Stomach smooth muscle (tissue), 2 donors: ENCODE measurements around the gene ALX4.

Source experiments
- H3K27ac ChIP-seq: one replicate; pipeline ENCODE4 v1.7.0; 2013; ENCODE audit warnings: mild to moderate bottlenecking, low read length, inconsistent platforms
- H3K27me3 ChIP-seq, 2 donors: one replicate each; pipeline ENCODE4 v1.7.0; 2013; ENCODE audit warnings: low read length in 2 of 2; ENCODE audit not compliant: insufficient read depth in 2 of 2, control insufficient read depth in 1 of 2
- H3K36me3 ChIP-seq, 2 donors: one replicate each; pipeline ENCODE4 v1.7.0; 2013; ENCODE audit warnings: low read length in 2 of 2; ENCODE audit not compliant: control insufficient read depth in 2 of 2, insufficient read depth in 2 of 2
- H3K4me1 ChIP-seq: one replicate; pipeline ENCODE4 v1.7.0; 2013; ENCODE audit warnings: low read length; ENCODE audit not compliant: control insufficient read depth, insufficient read depth
- H3K4me3 ChIP-seq, 2 donors: one replicate each; pipeline ENCODE4 v1.7.0; 2013; ENCODE audit warnings: low read length in 2 of 2
- H3K9ac ChIP-seq, 2 donors: one replicate each; pipeline ENCODE4 v1.7.0; 2013; ENCODE audit warnings: low read length in 2 of 2, mild to moderate bottlenecking in 1 of 2
- H3K9me3 ChIP-seq, 2 donors: one replicate each; pipeline ENCODE4 v1.7.0; 2013; ENCODE audit warnings: low read length in 2 of 2; ENCODE audit not compliant: control insufficient read depth in 2 of 2
- donor health status: healthy.
- donor health status: Pancreatic carcinoma.

The ALX4 gene

GRCh38 chr11:44275241-44275640, 34.7 kb downstream of the ALX4 start:
- Histone ChIP-seq H3K4me1 (peaks cover 2% of the 10 kb centered on the region), H3K9me3 (no peaks in the 10 kb centered on the region), H3K27ac (no peak overlapping the region), H3K36me3 (no peaks in the 10 kb centered on the region), H3K9ac (no peak overlapping the region), H3K27me3 (no peaks in the 10 kb centered on the region), H3K4me3 (no peak overlapping the region)

- no peaks in the 10 kb centered on the region for H3K27me3 ChIP-seq
- no peak overlapping the region for H3K27ac ChIP-seq
- no peak overlapping the region for H3K4me3 ChIP-seq
- no peak overlapping the region for H3K9ac ChIP-seq
- H3K4me1 ChIP-seq: peaks cover 2% of the 10 kb centered on the region
- H3K36me3 ChIP-seq: no peaks in the 10 kb centered on the region
- no peaks in the 10 kb centered on the region for H3K9me3 ChIP-seq
Measured at GRCh38 chr11:44274404-44274803, 35.5 kb downstream of the ALX4 start.

GRCh38 chr11:44271286-44271685, 38.7 kb downstream of the ALX4 start:
- no peak overlapping the region for H3K27ac ChIP-seq
- no peak overlapping the region for H3K4me3 ChIP-seq
- no peaks in the 10 kb centered on the region for H3K9me3 ChIP-seq
- no peaks in the 10 kb centered on the region for H3K4me1 ChIP-seq
- H3K27me3 ChIP-seq: no peaks in the 10 kb centered on the region
- H3K36me3 ChIP-seq: no peaks in the 10 kb centered on the region
- H3K9ac ChIP-seq: no peak overlapping the region

DNA sequence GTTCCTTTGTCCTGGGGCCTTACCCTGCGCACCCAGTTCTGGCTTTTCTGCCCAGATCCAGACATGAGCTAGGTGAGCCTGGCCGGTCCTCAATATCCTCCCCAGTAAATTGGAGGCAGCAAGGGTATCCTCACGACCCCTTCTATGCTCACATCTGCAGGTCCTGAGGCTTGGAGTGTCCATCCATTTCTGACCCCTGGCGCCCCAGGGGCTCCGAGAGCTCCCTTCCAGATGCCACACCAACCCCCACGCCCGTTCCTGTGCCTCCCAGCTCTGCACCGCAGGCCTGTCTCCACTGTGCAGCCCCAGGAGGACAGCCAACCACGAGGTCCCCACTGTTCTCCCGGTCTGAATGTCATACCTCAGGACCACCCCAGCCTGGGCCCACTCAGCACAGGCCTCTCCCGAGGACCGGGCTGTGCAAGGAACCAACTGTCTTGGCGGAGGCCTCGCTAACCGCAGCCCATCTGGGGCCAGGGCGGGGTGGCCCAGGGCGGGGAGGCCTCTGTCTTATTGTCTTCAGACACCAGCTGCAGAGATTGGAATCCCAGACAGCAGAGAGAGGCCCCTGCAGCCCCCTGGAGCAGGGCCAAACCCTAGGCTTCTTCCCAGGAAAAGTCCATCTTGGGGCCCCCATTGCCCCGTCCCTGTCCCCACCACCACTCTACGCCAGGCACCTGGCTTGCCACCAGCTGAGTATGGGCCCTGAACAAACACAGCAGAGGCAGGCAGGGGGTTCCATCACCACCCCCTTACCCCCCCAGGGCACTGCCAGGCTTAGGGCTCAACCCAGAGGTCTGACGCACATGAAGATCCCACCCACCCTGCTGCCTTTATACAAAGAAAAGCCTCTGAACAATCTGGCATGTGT, 39.3 kb downstream of the ALX4 start:
- H3K36me3 ChIP-seq: no peaks in the 10 kb centered on the region
- H3K27ac ChIP-seq: no peak overlapping the region
- no peak overlapping the region for H3K9ac ChIP-seq
- H3K4me1 ChIP-seq: no peaks in the 10 kb centered on the region
- no peaks in the 10 kb centered on the region for H3K27me3 ChIP-seq
- no peaks in the 10 kb centered on the region for H3K9me3 ChIP-seq
- H3K4me3 ChIP-seq: no peak overlapping the region

DNA sequence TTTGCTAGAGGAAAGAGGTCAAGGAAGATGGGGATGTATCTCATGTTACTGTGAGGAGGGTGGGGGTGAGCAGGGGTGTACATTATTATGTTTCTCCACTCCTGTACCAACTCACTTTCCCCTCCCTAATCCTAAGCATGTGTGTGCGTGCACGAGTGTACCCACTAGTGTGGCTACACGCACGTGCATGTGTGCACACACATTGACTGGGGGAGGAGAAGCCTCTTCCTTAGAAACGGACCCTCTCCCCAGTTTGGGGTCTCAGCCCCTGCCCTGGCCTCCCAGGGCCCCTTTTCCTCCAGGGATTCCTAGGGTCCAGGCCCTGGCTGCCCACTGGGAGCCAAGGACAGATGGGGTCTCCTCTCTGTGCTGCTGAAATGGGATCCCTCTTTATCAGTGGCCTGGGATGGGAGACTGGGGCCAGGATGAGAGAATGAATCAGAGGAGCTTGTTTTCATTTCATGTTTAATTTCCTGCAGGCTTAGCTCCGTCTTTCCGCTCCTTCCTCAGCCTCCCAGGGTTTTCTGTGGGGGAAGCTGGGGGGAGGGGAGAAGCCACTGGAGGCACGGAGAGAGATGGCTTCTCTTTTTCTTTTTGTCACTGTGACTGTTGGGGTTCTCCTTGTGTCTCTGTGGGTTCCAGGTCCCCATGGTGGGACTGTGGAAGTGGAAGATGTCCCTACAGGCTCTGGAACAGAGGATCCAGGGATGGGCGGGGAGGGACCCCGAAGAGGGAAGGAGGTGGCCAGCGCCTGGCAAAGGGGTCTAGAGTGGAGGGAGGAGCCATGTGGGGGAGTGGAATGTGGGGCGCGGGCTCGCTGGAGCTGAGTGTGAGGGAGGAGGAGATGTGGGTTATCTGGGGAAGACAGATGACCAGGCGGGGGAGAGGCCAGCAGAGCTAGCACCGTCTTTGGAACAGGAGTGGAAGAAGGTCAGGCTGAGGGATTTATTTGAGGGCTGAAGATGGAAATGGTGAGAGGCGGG, 40.3 kb downstream of the ALX4 start:
- Histone ChIP-seq H3K9ac (no peak overlapping the region), H3K9me3 (no peaks in the 10 kb centered on the region), H3K27ac (no peak overlapping the region), H3K4me3 (no peak overlapping the region), H3K36me3 (no peaks in the 10 kb centered on the region), H3K27me3 (no peaks in the 10 kb centered on the region), H3K4me1 (no peaks in the 10 kb centered on the region)

DNA sequence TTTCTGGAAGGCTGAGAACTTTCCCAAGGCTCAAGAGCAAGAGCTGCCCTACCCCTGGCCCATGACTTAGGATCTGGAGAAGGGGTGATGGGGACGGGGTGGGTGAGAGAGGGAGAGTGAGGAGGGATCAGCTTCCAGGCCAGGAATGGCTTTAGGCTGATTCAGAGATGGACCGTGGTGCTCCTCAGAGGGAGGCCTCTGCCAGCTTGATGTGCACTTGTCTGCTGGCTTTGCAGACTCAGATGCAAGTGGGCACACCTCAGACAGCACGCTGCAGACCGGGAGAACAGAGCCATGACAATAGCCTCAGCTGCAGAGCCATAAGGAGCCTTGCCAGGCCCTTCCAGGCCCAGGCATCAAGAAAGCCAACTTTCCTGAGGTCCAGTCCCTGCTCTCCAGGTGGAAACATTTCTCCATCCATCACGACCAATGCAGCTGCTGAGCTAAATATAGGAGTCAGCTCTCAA, 41.3 kb downstream of the ALX4 start:
- Histone ChIP-seq H3K4me1 (no peaks in the 10 kb centered on the region), H3K9ac (no peak overlapping the region), H3K36me3 (no peaks in the 10 kb centered on the region), H3K27me3 (no peaks in the 10 kb centered on the region), H3K9me3 (no peaks in the 10 kb centered on the region), H3K4me3 (no peak overlapping the region), H3K27ac (no peak overlapping the region)

DNA sequence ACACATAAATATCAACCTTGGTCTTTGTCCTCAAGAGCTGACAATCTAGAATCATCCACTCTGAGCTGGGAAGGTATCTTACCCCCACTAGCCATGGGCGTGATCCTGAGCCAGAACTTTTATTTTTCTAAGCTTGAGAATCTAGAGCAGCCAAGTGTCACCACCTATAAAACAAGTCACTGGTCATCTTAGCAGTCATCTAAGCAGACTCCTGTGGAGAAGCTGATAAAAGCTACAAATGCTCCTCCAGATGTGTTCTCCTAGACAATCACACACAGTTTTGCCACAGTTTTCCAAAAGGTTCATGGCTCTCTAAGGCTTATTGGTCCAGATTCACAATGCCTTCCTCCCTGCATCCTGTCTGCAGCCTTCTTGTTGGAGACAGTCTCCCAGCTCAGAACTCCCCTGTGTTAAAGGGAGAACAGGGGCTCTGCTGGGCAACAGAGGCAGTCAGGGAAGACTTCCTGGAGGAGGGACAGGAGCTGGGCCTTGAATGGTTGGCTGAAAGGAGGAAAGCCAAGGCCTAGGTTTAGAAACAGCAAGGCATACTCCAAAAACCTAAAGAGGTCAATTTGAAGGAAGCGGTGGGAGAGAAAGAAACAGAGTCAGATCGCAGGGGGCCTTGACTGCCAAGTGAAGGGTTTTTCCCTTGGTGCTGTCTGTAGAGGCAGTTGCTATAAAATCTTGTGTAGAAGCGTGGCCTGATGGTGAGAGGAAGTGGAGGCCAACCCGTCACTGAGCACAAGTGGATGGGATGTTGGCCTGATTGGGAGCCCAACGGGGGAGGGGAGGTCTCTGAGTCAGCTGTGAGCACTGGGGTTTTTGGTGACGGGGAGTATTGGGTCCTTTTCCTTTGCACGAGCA, 42.0 kb downstream of the ALX4 start:
- Histone ChIP-seq H3K9ac (no peak overlapping the region), H3K36me3 (no peaks in the 10 kb centered on the region), H3K27ac (no peak overlapping the region), H3K27me3 (no peaks in the 10 kb centered on the region), H3K4me1 (no peaks in the 10 kb centered on the region), H3K4me3 (no peak overlapping the region), H3K9me3 (no peaks in the 10 kb centered on the region)

- Histone ChIP-seq H3K4me1 (no peaks in the 10 kb centered on the region), H3K27ac (no peak overlapping the region), H3K36me3 (no peaks in the 10 kb centered on the region), H3K9ac (no peak overlapping the region), H3K4me3 (no peak overlapping the region), H3K27me3 (no peaks in the 10 kb centered on the region), H3K9me3 (no peaks in the 10 kb centered on the region)
Measured at GRCh38 chr11:44267006-44267749, 42.8 kb downstream of the ALX4 start.

- H3K9ac ChIP-seq: no peak overlapping the region
- H3K9me3 ChIP-seq: no peaks in the 10 kb centered on the region
- no peaks in the 10 kb centered on the region for H3K36me3 ChIP-seq
- H3K27ac ChIP-seq: no peak overlapping the region
- H3K4me1 ChIP-seq: no peaks in the 10 kb centered on the region
- no peak overlapping the region for H3K4me3 ChIP-seq
- H3K27me3 ChIP-seq: no peaks in the 10 kb centered on the region
Measured at GRCh38 chr11:44266056-44266780, 43.7 kb downstream of the ALX4 start.
